OCI-LY1 (cell line): ENCODE data around the gene HBG2.

Source experiments
- H2AFZ ChIP-seq: fragments of 200-600 bp; sonication (generic), shearing (Covaris generic); 2 replicates; pipeline ENCODE4 v1.6.0; 2014; ENCODE audit warnings: antibody characterized with exemption, mild to moderate bottlenecking, low read length
- H3F3A ChIP-seq: fragments of 200-600 bp; sonication (generic), shearing (Covaris generic); 2 replicates; pipeline ENCODE4 v1.6.0; 2014; ENCODE audit warnings: mild to moderate bottlenecking, antibody characterized with exemption, low read length, moderate library complexity; ENCODE audit not compliant: insufficient read depth
- H3K27ac ChIP-seq: fragments of 200-600 bp; sonication (generic); 2 replicates; pipeline ENCODE4 v1.5.1; 2014; ENCODE audit warnings: low read length, mixed run types, mild to moderate bottlenecking, low read depth; ENCODE audit not compliant: poor library complexity, severe bottlenecking
- H3K27me3 ChIP-seq: fragments of 200-600 bp; sonication (generic); 2 replicates; pipeline ENCODE4 v1.6.0; 2014; ENCODE audit warnings: antibody characterized with exemption, mild to moderate bottlenecking, low read length, moderate library complexity; ENCODE audit not compliant: insufficient read depth
- H3K36me3 ChIP-seq: fragments of 200-600 bp; sonication (generic); 2 replicates; pipeline ENCODE4 v1.6.1; 2014; ENCODE audit warnings: mild to moderate bottlenecking, antibody characterized with exemption, low read length, moderate library complexity, mixed read lengths; ENCODE audit not compliant: insufficient read depth
- H3K4me1 ChIP-seq: fragments of 200-600 bp; sonication (generic); 2 replicates; pipeline ENCODE4 v1.5.1; 2014; ENCODE audit warnings: mild to moderate bottlenecking, low read length, moderate library complexity; ENCODE audit not compliant: insufficient read depth, severe bottlenecking
- H3K4me2 ChIP-seq: fragments of 200-600 bp; sonication (generic), shearing (Covaris generic); 2 replicates; pipeline ENCODE4 v1.6.1; 2014; ENCODE audit warnings: low read length
- H3K4me3 ChIP-seq: fragments of 200-600 bp; sonication (generic); 2 replicates; pipeline ENCODE4 v1.5.1; 2014; ENCODE audit warnings: low read length, low read depth, mild to moderate bottlenecking, mixed read lengths; ENCODE audit not compliant: poor library complexity, severe bottlenecking
- H3K79me2 ChIP-seq: fragments of 200-600 bp; shearing (Covaris generic); 2 replicates; pipeline ENCODE4 v1.6.1; 2016; ENCODE audit warnings: mixed run types, low read length, mixed read lengths; ENCODE audit not compliant: insufficient read depth
- H3K9ac ChIP-seq: fragments of 200-600 bp; sonication (generic), shearing (Covaris generic); 2 replicates; pipeline ENCODE4 v1.6.1; 2014; ENCODE audit warnings: mild to moderate bottlenecking, low read length, mixed read lengths
- H3K9me2 ChIP-seq: fragments of 200-600 bp; sonication (generic), shearing (Covaris generic); 2 replicates; pipeline ENCODE4 v1.6.1; 2014; ENCODE audit warnings: low read depth, mild to moderate bottlenecking, low read length, mixed read lengths
- H3K9me3 ChIP-seq: fragments of 200-600 bp; shearing (Covaris generic); 2 replicates; pipeline ENCODE4 v1.6.1; 2014; ENCODE audit warnings: low read length, mixed read lengths
- H4K20me1 ChIP-seq: fragments of 200-600 bp; sonication (generic), shearing (Covaris generic); 2 replicates; pipeline ENCODE4 v1.6.0; 2016; ENCODE audit warnings: mild to moderate bottlenecking, low read length; ENCODE audit not compliant: insufficient read depth
- CTCF ChIP-seq: fragments of 200-600 bp; sonication (generic), shearing (Covaris generic); IDR thresholded peaks from 2 replicates; pipeline ENCODE4 v1.5.1; 2017; ENCODE audit warnings: mild to moderate bottlenecking, antibody characterized with exemption, low read length, moderate library complexity, mixed read lengths
- EZH2 ChIP-seq: fragments of 200-600 bp; sonication (generic), shearing (Covaris generic); IDR thresholded peaks from 2 replicates; pipeline ENCODE4 v1.8.0; 2017; ENCODE audit warnings: borderline replicate concordance, mixed run types, mild to moderate bottlenecking, antibody characterized with exemption, low read length, moderate library complexity, mixed read lengths

The HBG2 gene

DNA sequence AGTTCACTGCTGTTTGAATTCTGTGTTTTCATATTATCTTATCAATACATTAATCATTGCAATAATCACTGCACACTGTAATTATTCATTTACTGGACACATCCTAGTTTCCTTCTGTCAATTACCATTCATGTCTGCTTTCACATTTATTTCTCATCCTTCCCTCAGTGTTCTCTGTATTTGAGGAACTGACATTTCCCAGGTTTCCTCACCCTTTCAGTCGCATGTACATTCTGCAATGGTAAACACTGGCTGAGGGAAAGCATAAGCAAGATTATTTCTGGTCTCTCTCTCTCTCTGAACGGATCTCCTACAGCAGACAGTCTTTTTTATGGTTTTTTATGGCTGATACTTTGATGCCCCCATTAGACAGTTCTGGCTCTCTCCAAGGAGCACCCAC lies 16.1 kb downstream of the HBG2 start:
- no peaks in the 10 kb centered on the region for H3F3A ChIP-seq
- H3K27me3 ChIP-seq = no peaks in the 10 kb centered on the region
- no peak overlapping the region for H3K9ac ChIP-seq
- no peaks in the 10 kb centered on the region for H3K4me1 ChIP-seq
- no peak for TF ChIP-seq EZH2
- TF ChIP-seq CTCF = no peak
- no peaks in the 10 kb centered on the region for H3K9me3 ChIP-seq
- H3K79me2 ChIP-seq = no peaks in the 10 kb centered on the region
- no peak overlapping the region for H2AFZ ChIP-seq
- no peak overlapping the region for H3K27ac ChIP-seq
- H3K9me2 ChIP-seq = no peaks in the 10 kb centered on the region
- H3K36me3 ChIP-seq = no peaks in the 10 kb centered on the region
- H4K20me1 ChIP-seq = no peaks in the 10 kb centered on the region
- H3K4me2 ChIP-seq = no peak overlapping the region
- no peak overlapping the region for H3K4me3 ChIP-seq

GRCh38 chr11:5237420-5237819 lies 17.2 kb downstream of the HBG2 start:
- H3K36me3 ChIP-seq = no peaks in the 10 kb centered on the region
- H3K9me3 ChIP-seq = no peaks in the 10 kb centered on the region
- no peaks in the 10 kb centered on the region for H3K79me2 ChIP-seq
- H3K4me2 ChIP-seq = no peak overlapping the region
- no peaks in the 10 kb centered on the region for H4K20me1 ChIP-seq
- no peaks in the 10 kb centered on the region for H3K9me2 ChIP-seq
- H3K27ac ChIP-seq = no peak overlapping the region
- no peak overlapping the region for H3K9ac ChIP-seq
- H3K4me1 ChIP-seq = no peaks in the 10 kb centered on the region
- no peak overlapping the region for H2AFZ ChIP-seq
- no peaks in the 10 kb centered on the region for H3K27me3 ChIP-seq
- no peaks in the 10 kb centered on the region for H3F3A ChIP-seq
- H3K4me3 ChIP-seq = no peak overlapping the region
- TF ChIP-seq EZH2 (no peak), CTCF (no peak)

DNA sequence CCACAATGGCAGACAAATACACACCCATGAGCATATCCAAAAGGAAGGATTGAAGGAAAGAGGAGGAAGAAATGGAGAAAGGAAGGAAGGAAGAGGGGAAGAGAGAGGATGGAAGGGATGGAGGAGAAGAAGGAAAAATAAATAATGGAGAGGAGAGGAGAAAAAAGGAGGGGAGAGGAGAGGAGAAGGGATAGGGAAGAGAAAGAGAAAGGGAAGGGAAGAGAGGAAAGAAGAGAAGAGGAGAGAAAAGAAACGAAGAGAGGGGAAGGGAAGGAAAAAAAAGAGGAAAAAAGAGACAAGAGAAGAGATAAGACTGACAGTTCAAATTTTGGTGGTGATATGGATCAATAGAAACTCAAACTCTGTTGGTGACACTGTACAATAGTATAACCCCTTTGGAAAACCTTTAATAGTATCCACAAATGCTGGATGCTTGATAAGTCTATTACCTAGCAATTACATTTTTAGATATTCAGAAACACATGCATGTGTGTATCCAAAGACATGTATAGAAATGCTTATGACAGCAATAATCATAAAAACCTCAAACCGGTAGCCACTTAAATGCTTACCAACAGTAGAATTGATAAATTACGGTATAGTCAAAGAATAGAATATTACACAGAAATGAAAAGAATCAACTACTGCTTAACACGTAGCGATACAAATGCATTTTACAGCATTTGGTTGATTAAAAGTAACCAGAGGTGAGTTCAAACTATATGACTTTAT lies 19.1 kb downstream of the HBG2 start:
- Histone ChIP-seq H3K79me2 (no peaks in the 10 kb centered on the region), H3K9me3 (no peaks in the 10 kb centered on the region), H3K9me2 (no peaks in the 10 kb centered on the region), H3K4me3 (no peak overlapping the region), H3K4me1 (no peaks in the 10 kb centered on the region), H4K20me1 (no peaks in the 10 kb centered on the region), H3F3A (no peaks in the 10 kb centered on the region), H3K27ac (no peak overlapping the region), H3K27me3 (no peaks in the 10 kb centered on the region), H3K9ac (no peak overlapping the region), H2AFZ (no peak overlapping the region), H3K4me2 (no peak overlapping the region), H3K36me3 (no peaks in the 10 kb centered on the region)
- no peak for TF ChIP-seq EZH2
- no peak for TF ChIP-seq CTCF
